Stimulated activated CD8-positive, alpha-beta memory T cell treated with anti-CD3 and anti-CD28 coated beads, Interleukin-15, amount 100 ng/mL, for 24 hours (primary cell): ENCODE measurements around the gene ENTPD1.
"Not testable (repeated sequence)": the region's sequence is repeated elsewhere in the genome, so short reads cannot be mapped to it uniquely, and the experiment has no call there.

Experiments used
- DNase-seq: peaks from one replicate; pipeline ENCODE4 v3.0.0-alpha.2; 2020; ENCODE audit warnings: low read depth

ENTPD1 gene

GRCh38 chr10:95759233-95759826, 3.4 kb downstream of the ENTPD1 start:
- DNase-seq, result no peak

- DNase-seq, result no peak
These were observed 6.1 kb downstream of the ENTPD1 start for GRCh38 chr10:95761939-95762492.

DNA sequence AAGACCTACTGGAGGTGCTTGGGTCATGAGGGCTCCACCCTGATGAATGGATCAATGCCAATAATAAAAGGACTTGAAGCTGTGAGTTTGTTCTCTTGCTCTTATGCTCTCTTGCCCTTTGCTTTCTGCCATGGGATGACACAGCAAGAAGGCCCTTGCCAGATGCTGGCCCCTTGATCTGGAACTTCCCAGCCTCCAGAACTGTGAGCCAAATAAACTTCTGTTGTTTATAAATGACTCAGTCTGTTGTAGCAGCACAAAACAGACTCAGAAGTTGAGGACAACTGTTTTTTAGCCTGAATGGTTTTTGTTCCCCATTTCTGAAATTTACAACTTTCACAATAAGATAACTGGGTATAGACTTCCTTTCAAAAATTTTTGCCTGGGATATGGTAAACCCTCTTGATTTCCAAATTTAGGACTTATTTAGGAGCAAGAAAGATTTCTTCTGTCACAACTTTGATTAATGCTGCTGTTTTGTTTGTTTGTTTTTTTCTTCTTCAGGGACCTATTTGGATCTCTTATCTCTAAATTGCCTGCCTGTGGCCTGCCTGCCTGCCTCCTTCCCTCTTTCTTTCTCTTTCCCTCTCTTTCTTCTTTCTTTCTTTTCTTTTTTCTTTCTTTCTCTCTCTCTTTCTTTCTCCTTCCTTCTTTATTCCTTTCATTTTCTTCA, 12.1 kb downstream of the ENTPD1 start:
- DNase-seq, result no peak

DNA sequence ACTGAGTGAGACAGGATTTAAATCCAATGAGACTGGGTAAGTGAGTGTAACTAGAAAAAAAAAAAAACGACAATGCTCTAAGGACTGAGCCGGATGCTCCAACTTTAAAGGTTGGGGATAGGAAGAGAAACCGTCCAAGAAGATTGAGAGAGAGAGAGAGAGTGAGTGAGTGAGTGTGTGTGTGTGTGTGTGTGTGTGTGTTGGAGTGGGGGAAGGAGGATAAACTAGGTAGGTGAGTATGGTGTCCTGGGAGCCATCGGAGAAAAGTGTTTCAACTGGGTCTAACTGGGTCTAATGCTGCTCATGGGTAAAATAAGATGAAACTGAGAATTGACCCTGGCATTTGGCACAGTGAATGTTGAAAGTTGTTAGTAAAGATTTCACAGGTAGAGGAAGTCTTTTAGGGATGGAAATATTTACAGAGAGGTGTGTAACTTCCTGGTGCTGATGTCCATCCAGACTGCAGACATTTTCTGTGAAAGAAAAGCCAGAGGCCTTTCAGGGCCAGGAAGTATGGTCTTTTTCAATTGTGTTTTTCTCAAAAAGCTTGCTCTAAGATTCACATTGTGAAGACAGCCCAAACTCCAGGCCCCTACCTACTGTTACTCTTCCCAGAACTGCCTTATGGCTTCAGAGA, 14.2 kb downstream of the ENTPD1 start:
- DNase-seq, result no peak

- DNase-seq, result not testable (repeated sequence)
These were observed 17.5 kb downstream of the ENTPD1 start for GRCh38 chr10:95773454-95773853.

GRCh38 chr10:95777638-95778037, 21.7 kb downstream of the ENTPD1 start:
- not testable (repeated sequence) for DNase-seq

GRCh38 chr10:95782318-95782717, 26.4 kb downstream of the ENTPD1 start:
- DNase-seq, result no peak

- no peak for DNase-seq
These were observed 27.8 kb downstream of the ENTPD1 start for GRCh38 chr10:95783741-95784140.

DNA sequence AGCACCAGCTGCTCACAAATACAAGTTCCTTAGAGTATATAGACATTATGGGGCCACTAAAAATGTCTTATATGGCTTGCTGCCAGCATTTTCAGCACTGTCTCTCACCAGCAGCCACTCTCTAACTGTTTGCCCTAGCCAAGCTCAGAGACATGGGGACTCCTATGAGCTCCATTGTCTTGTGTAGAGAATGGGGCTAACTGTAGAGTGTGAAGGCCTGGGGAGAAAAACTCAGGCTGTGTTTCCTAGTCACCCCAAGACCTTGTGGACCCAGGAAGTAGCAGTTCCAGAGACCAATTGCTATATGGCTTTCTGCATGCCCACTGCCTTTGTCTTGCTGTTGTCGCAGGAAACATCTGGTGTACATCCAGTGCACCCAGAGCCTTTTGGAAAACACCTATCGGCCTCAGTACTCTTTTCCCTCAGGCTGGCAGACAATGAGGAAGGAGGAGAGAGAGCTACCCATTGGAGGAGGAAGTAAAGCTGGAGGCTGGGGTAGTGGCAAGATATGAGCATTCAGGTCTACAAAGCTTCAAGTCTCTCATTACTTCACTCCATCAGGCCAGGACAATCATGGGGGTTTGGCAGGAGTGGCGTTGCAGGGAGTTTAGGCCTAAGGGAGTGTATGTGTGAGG, 28.4 kb downstream of the ENTPD1 start:
- no peak for DNase-seq

DNA sequence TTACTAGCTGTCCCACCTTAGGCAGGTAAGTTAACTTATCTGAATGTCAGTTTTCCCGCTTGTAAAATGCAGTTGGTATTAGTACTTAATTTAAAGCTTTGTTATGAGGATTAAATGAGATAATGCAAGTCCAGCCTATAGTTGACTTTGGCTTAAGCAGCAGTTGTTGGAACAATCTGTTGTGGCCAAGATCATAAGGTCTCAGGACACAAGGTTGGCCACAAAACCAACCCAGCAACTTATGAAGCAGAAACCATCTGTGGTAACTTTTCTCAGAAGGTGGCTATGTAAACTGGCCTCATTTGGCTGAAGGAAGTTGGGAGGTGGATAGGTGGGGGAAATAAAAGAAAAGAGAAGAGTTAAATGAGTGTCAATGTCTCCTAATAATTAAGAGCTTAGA, 29.4 kb downstream of the ENTPD1 start:
- DNase-seq, result no peak

GRCh38 chr10:95785942-95786669, 30.1 kb downstream of the ENTPD1 start:
- no peak for DNase-seq

DNA sequence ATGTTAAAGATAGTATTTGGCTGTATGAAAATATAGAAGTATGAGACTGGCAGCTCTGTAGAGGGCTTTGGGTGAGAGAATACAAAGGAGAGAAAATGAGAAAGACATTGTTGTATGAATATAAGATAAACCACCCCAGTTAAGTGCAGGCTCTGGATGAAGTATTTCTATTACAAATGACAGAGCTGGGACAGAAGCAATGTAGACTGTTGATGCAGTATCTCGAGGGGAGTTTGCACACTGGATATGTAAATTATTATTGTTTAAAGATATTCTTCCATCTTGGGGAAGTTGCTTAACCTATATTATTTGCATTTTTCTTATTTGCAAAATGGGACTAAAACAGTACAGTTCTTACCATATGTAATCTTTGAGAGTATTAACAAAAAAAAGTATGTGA, 31.5 kb downstream of the ENTPD1 start:
- no peak for DNase-seq

DNA sequence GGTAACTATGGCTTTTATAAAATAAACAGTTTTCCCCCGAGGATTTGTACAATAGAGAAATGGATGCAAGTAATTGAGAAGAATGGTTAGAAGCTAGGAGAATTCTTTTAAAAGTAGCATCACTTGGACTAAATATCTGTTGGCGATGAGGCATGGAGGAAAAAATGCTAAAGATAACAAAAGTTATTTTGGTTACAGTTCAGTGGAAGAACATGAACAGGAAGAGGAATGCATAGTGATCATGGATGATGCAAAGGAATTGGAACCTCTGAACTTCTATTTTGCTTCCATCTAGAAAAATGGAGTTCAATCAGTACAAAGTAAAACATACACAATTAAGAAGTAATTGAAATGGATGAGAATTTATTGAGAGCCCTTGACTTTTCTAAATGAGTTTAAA, 32.9 kb downstream of the ENTPD1 start:
- no peak for DNase-seq

DNA sequence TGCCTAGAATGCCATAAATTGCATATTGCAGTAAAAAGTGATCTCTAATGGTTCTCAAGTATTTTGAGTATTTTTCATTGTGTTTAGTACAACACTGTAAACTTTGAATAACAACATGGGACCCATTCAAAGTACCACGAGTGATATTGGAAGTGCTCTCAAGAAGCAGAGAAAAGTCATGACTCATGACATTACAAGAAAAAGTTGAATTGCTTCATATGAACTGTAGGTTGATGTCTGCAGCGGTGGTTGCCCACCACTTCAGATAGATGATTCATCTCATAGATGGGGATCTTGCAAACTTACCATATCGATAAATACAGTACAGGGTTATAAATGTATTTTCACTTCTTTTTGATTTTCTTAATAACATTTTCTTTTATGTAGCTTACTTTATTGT, 33.9 kb downstream of the ENTPD1 start:
- DNase-seq, result no peak

DNA sequence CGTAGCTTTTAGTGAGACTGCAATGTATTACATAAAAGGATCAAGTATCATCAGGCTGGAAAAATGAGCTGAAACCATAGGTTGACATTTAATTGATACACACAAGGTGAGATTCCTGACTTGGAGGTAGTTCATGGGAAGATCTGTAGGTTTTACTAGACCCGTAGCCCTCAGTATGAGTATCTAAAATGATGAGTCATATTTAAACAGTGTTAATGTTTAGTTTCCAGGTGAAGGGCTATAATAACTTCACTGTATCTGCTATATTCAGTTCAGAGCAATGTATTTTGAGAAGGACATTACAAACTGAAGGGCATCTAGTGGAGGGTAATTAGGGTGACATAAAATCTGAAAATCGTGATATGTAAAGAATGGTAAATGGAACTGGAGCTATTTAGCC, 35.0 kb downstream of the ENTPD1 start:
- DNase-seq, result no peak

- no peak for DNase-seq
These were observed 35.5 kb downstream of the ENTPD1 start for GRCh38 chr10:95791425-95791979.

GRCh38 chr10:95792211-95792780, 36.3 kb downstream of the ENTPD1 start:
- no peak for DNase-seq

- DNase-seq, result no peak
These were observed 36.9 kb downstream of the ENTPD1 start for GRCh38 chr10:95792874-95793285.

DNA sequence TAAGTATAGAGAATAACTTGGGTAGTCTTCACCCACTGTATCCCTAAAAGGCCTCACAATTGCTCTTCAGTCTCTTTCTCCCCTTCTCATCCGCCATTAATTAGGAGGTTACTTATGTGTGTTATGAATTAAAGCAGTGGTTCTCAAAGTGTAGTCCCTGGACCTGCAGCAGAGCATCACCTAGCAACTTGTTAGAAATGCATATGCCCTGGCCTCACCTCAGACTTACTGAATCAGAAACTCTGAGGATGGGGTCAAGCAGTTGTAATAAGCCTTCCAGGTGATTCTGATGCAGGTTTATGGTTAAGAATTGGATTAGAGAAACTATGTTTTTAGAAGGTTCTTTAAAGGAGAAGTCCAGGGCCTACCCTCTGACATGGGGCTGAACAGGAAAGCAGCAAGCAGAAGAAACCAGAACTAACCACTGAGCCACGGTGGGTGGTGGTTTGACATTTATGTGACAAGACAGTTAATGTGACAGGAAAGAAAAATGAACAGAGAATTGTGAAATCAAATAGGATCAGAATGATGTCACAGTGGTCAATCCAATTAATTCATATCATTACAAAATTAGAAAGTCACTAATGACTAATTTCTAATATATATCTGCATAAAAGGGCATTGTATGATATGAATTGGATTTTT, 37.6 kb downstream of the ENTPD1 start:
- DNase-seq, result no peak

- no peak for DNase-seq
These were observed 38.2 kb downstream of the ENTPD1 start for GRCh38 chr10:95794195-95794594.

- DNase-seq, result no peak
These were observed 39.6 kb downstream of the ENTPD1 start for GRCh38 chr10:95795602-95796001.
